DMS153 treated with DMSO at 0.1 percent for 48 hours (cell line): ENCODE results near the gene ARGLU1.

Source experiments
- DNase-seq: peaks from one replicate; lab custom pipeline; 2025; ENCODE audit not compliant: unreplicated experiment; lab: John Stamatoyannopoulos, UW

Gene ARGLU1

GRCh38 chr13:106587787-106588186 lies 19.9 kb upstream of the ARGLU1 start:
- DNase-seq, result no peak

DNA sequence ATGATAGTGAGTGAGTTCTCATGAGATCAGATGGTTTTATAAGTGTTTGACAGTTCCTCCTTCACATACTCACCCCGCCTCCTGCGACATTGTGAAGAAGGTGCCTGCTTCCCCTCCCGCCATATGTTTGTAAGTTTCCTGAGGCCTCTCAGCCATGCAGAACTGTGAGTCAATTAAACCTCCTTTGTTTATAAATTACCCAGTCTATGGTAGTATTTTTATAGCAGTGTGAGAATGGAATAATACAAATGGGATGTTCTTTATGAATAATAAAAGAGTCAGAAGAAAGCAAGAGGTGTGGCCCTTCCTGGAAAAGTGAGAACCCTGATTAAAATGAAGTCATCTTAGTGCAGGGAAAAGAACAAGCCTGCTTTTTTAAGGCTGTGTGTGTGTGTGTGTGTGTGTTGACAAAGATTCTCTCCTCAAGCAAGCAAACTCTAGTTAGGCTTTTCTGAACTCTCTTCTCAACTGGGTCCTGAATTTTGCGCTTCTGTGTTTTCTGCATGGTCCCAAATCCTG lies 18.8 kb upstream of the ARGLU1 start:
- DNase-seq, result no peak

DNA sequence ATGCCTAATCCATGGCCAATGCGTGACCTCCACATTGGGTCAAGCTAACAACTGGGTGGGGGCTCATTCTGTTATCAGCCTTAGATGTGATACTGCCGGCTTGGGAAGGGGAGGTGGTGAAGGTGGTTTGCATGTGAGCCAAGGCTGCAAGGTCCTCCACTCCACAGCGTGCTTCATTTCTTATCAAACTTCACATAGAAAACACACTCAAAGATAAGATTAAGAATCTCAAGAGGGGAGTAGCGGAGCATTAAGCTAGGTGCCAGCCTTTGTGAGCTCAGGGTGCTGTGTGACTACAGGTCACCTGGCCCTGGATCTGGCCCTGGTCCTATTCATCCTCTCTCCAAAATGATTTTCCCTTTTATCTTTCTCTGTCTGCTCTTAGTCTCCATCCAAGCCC lies 13.3 kb upstream of the ARGLU1 start:
- DNase-seq, result no peak

DNA sequence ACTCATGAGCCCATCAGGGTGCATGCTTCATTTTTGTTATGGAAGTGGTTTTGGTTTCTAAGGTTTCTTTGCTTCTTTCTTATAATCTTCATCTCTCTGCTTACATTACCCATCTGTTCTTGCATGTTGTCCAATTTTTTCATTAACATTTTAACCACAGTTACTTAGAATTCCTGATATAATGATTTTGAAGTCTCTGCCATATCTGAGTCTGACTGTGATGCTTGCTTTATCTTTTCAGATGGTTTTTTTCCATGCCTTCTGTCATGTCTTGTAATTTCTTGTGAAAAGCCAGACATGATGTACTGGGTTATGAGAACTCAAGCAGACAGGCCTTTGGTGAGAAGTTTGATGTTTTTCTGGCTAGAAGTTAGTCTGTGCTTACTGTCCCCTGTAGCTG lies 8.0 kb upstream of the ARGLU1 start:
- no peak for DNase-seq

- no peak for DNase-seq
These were observed 5.9 kb upstream of the ARGLU1 start for GRCh38 chr13:106573868-106574267.

DNA sequence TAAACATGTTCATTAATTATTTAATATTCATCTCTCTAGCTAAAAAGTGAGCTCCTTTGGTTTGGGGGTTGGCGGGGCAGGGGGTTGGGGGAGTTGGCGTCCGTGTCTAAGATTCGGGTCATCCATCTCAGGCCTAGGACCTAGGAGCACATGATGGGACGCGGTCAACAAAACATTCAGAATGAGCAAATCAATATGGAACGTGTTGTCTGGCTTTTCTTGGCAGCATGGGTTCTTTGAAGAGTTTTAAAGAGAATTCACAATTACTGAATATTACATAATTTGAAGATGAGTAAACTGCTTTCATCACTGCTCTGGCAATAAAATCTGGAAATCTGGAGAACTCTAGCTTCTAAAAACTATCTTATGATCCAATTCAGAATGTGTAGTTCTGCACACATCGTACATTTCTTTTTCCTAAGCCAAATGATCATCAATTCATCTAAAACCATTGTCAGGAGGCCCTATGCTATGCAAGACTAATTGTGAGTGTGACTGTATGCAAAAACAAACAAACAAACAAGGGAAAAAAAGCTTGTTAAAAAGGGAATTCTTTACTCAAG lies 5.4 kb upstream of the ARGLU1 start:
- no peak for DNase-seq

- no peak for DNase-seq
These were observed 2.4 kb upstream of the ARGLU1 start for GRCh38 chr13:106570299-106570852.

DNA sequence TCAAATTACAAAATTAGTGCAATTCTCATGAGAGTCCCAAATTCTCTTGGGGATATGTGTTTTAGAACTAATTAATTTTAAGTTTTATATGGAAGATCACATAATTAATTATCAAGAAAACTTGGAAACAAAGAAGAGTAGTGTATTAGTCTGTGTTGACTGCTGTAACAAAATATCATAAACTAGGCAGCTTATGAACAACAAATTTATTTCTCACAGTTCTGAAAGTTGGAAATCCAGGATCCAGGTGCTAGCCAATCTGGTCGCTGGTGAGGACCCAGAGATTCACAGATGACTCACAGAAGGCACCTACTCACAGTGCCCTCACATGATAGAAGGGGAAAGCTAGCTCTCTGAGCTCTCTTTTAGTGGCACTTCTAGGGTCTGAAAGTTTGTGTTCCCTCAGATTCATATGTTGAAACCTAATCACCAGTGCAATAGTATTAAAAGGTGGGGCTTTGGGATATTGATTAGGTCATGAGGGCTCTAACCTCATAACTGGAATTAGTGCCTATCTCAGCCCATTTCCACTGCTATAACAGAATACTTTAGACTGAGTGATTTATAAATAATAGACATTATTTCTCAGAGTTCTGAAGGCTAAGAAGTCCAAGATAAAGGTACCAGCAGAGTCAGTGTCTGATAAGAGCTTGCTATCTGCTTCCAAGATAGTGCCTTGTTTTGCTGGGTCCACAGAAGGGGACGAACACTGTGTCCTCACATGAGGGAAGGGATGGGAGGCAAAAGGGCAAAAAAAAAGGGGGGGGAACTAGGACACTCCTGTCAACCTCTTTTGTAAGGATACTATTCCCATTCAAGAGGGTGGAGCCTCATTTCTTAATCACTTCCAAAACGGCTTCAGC lies 1.5 kb upstream of the ARGLU1 start:
- DNase-seq, result no peak

DNA sequence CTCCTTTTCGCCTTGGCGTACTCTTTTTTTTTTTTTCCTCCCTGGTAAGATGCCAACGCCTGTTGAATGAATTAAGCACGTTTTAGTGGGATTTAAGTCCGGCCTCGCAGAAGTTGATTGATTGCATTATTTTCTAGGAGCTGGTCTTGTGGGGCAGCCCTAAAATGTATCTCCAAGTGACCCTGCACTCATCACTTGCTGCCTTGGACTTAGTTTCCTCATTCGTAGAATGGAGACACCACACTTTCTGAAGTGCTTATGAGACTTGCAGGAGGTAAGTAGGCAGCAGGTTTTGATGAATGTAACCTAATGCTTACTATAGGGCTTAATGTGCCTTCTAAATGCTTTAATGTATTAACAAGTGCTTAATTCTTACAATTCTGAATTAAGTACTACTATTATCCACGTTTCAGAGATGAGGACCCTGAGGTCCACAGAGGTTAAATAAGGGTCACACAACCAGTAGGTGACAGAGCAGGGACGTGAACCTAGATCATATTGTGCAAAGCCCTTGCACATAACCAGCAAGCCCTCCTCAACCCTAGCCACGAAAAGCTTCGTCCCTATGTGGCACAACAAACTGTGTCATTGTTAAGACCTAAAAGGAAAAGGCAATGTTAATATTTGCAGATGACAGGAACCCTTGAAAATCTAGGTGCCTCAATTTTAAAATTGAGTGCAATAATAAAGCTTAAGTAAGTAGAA lies 514 bp upstream of the ARGLU1 start:
- no peak for DNase-seq

DNA sequence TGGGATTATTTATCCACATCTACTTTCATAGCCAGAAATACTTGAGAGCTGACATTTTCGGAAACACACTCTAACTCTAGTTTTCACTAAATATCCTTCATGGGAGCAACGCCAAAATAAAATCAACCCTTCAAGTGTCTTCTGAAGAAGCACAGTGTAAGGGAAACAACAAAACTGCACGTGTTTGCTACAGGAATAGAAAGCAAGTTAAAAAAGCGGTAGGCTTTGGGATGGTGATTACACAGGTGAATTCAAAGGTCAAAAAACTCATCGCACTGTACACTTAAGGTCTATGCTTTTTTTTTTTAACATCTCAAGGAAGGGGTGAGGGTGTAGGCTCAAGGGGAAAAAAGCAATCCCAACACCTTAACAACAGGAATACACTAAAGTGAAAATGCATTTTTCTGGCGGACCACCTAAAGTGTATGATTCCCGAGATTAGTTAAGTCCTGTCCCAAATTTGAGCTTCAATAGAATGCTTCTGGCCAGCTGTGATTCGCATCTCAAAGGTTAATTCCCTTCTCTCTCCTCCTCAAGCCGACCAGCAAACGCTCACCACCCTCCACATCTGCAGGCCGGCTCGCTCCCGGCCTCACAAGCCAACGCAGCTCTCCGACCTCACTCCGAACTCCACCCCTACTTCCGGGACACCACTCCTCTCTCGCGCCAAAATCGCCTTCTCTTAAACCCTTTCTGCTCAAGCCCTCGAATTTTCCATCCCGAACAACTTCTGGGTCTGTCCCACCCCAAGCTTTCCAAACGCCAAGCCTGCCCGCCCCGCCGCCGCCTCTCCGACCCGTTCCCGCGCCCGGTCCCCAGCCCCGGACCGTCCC lies 1.1 kb downstream of the ARGLU1 start:
- no peak for DNase-seq

DNA sequence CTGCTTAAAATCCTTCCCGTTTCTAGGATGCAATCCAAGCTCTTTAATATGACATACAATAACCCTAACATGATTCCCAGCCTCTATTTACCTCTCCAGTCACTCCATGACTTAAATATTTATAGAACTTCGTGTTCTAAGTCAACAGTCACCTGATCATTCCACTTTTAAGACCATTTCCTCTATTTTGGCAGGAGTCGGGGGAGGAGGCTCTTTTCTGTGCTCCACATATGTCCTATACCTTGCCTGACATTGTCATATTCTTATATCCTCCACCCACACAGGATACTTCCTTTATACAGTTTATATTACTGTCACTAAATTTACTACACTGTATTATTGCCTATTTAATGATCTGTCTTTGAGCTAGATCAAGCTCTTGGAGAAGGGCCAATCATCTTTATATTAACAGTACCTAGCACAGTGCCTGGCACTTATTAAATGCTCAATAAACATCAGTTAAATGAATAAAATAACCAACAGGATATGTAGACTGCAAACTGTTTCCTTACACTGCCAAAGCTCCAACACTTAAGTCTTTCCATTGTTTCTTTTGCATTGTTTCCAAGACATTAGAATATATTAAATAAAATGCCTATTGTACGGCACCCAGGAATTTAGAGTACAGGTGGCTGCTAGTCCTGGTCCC lies 2.7 kb downstream of the ARGLU1 start:
- no peak for DNase-seq

DNA sequence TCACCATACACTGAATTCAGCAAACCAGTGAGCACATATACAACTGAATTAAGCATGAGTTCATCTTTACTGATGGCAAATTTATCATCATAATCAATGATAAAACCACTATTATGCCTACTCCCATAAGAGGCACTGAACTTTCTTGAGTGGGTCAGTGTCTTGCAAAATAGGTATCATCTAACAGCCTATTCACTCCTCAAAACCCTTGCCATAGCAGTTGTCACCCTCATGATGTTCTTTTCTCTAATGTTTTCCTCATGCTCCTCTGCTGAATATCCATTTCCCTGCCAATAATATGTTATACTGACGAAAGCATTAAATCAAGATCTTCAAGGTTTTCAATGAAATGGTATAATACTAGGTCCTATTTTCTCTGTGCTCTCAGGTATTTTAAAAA lies 5.6 kb downstream of the ARGLU1 start:
- no peak for DNase-seq

- no peak for DNase-seq
These were observed 6.3 kb downstream of the ARGLU1 start for GRCh38 chr13:106561551-106562170.

DNA sequence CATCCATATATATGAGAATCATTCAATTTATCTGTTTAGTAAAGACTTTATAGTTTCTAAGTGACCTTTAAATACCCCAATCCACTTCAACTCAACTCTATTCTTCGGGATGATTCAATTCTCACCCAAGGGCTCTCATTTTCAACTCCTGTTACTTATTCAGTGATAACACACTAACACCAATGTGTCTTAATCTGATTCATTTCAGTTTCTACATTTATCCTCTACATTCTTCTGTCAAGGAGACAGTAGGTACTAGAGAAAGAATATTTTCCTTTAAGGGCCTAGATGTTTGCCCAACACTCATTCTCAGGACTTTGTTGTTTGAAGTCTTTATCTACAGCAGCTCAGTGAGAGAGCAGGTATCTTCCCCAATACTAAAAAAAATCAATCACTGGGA lies 7.1 kb downstream of the ARGLU1 start:
- no peak for DNase-seq

GRCh38 chr13:106558527-106558926 lies 9.4 kb downstream of the ARGLU1 start:
- no peak for DNase-seq

DNA sequence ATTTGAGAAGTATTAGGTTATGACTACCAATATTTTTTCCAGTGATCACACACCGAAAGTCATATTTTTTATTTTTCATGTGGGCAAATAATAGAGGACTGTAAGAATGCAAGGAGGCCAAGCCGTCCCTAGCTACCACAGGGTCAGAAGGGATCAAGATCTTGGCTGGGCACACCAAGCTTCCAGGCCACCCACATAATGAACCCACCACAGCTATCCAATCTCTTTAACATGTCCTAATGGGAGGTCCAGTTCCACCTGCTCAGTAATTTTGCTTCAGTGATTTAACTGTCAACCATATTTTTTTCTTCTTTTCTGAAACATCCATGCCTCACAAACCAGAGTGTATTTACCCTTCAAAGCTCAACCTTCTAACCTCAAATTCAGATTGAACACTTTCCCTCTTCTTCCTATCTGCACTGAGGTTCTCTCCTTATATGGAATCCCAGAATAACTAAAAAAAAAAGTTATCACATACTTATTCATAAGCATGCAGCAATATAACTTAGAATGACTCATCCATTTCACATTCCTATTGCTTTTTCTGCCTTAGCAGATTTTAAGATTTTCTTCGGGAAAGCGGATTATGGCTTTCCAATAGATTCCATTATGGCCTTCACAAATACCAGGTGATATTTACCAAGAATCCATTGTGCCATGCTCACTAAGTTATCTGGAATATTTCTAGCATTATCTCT lies 12.2 kb downstream of the ARGLU1 start:
- DNase-seq, result no peak

DNA sequence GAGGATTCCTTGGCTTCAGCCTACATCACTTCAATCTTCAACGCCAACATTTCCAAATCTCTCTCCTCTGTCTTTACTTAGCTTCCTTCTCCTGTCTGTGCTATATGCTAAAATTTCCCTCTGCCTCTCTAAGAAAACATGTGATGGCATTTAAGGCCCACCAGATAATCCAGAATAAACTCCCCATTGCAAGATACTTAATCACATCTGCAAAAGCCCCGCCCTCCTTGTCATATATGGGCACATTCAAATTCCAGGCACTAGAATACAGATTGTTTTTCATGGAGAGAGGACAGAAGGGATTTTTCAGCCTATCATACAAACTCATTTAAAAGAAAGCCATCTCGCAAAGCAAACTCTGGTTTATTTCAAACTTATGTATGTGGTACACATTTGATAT lies 16.2 kb downstream of the ARGLU1 start:
- DNase-seq, result no peak

DNA sequence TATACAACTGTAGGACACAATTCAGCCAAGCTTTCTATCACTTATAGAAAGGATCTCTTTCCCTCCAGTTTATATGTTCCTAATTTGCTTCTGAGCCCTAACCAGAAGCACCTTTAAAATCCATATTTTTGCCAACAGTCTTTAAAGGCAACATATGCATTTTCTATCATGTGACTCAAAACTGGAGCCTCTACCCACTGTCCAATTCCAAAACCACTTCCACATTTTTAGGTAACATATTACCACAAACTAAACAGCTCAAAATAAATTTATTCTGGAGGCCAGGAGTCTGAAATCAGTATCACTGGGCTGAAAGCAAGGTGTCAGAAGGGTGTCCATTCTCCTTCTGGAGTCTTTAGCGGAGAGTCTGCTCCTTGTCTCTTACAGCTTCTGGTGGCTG lies 16.6 kb downstream of the ARGLU1 start:
- no peak for DNase-seq

DNA sequence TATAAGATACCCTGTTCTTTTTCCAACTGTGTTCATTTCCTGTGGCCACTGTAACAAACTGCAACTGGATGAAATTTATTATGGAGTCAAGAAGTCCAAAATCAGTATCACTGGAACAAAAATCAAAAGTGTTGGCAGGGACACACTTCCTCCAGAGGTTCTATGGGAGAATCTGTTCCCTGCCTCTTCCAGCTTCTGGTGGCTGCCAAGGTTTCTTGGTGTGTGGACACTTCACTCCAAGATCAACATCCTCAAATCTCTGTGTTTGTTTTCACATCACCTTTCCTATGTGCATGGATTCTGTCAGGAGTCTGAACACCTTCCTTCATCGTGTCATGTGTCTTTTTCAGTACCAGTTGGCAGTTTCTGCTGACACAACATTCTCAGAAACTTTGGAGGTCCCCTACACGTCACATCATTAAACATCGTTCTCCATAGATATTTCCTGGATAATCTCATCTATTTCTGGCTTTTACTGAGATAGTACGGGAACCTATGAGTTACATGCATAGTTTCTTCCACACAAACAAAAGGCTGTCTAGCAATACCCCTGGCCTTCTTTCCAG lies 17.3 kb downstream of the ARGLU1 start:
- DNase-seq, result no peak
